ENCODE results near the gene CRLF2. TPM values are rescaled to one million over a fixed set of nuclear protein-coding genes. Genes with fewer than 3 reads are reported as not detected.
"Not testable (repeated sequence)": the region's sequence is repeated elsewhere in the genome, so short reads cannot be mapped to it uniquely, and the experiment has no call there.

Gene CRLF2
- total RNA-seq, 1 donor from 2014 or later = 0.52 TPM

DNA sequence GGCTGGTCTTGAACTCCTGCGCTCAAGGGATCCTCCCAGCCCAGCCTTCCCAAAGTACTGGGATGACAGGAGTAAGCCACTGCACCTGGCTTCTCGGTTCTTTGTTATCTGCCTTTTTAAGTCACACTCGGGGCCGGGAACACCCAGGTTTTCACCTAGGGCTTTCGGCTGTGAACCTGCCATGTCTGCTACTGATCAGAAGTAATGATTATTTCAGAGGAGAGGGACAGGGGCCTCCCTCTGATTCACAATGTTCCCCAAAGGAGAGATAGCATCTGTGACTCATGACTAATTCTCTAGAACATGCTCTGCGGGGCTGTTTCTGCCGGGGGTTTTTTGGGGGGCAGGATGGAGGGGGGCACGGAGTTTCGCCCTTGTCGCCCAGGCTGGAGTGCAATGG lies 26.9 kb downstream of the CRLF2 start:
- H3K4me1 ChIP-seq (ENCODE audit: control insufficient read depth in 3 of 3, insufficient read depth in 3 of 3, low read length in 3 of 3) = no peaks in the 10 kb centered on the region
- no peaks in the 10 kb centered on the region for H3K9me3 ChIP-seq (ENCODE audit: control insufficient read depth in 3 of 3, low read length in 3 of 3)
- H3K9ac ChIP-seq (ENCODE audit: low read depth in 1 of 3, low read length in 3 of 3) = no peak overlapping the region
- no peak overlapping the region for H3K27ac ChIP-seq (ENCODE audit: low read depth, low read length)
- no peaks in the 10 kb centered on the region for H3K27me3 ChIP-seq (ENCODE audit: control insufficient read depth in 3 of 3, insufficient read depth in 3 of 3, low read length in 3 of 3)
- H3K36me3 ChIP-seq (ENCODE audit: control insufficient read depth in 3 of 3, insufficient read depth in 3 of 3, low read length in 3 of 3) = no peaks in the 10 kb centered on the region
- no peak overlapping the region for H3K4me3 ChIP-seq (ENCODE audit: low read length in 3 of 3)

DNA sequence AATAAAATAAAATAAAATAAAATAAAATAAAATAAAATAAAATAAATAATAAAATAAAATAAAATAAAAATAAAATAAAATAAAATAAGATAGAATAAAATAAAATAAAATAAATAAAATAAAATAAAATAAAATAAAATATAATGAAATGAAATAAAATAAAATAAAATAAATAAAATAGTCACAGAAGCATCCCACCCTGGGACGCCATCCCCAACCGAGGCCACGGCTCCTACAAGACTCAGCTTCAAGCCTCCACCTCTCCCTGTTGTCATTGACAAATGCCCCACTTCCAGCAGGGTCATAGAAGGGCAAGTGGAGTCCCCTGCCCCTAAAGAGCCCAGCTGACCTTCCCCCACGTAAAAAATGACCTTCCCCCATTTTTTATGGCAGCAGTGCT lies 30.2 kb downstream of the CRLF2 start:
- Histone ChIP-seq H3K27me3 (ENCODE audit: control insufficient read depth in 3 of 3, insufficient read depth in 3 of 3, low read length in 3 of 3) (no peaks in the 10 kb centered on the region), H3K4me1 (ENCODE audit: control insufficient read depth in 3 of 3, insufficient read depth in 3 of 3, low read length in 3 of 3) (no peaks in the 10 kb centered on the region), H3K9me3 (ENCODE audit: control insufficient read depth in 3 of 3, low read length in 3 of 3) (no peaks in the 10 kb centered on the region), H3K36me3 (ENCODE audit: control insufficient read depth in 3 of 3, insufficient read depth in 3 of 3, low read length in 3 of 3) (no peaks in the 10 kb centered on the region), H3K27ac (ENCODE audit: low read depth, low read length) (no peak overlapping the region), H3K4me3 (ENCODE audit: low read length in 3 of 3) (no peak overlapping the region), H3K9ac (ENCODE audit: low read depth in 1 of 3, low read length in 3 of 3) (no peak overlapping the region)

DNA sequence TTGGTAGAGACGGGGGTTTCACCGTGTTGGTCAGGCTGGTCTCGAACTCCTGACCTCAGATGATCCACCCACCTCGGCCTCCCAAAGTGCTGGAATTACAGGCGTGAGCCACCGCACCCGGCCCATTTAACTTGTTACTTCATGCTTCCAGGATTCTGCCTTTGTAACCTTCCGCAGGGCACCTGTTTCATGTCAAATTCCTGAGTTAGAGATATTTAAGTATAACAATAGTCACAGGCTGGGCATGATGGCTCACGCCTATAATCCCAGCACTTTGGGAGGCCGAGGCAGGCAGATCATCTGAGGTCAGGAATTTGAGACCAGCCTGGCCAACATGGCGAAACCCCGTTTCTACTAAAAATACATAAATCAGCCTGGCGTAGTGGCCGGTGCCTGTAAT lies 30.8 kb downstream of the CRLF2 start:
- H3K36me3 ChIP-seq (ENCODE audit: control insufficient read depth in 3 of 3, insufficient read depth in 3 of 3, low read length in 3 of 3); H3K27me3 ChIP-seq (ENCODE audit: control insufficient read depth in 3 of 3, insufficient read depth in 3 of 3, low read length in 3 of 3); H3K9me3 ChIP-seq (ENCODE audit: control insufficient read depth in 3 of 3, low read length in 3 of 3); H3K4me1 ChIP-seq (ENCODE audit: control insufficient read depth in 3 of 3, insufficient read depth in 3 of 3, low read length in 3 of 3); H3K27ac ChIP-seq (ENCODE audit: low read depth, low read length); H3K9ac ChIP-seq (ENCODE audit: low read depth in 1 of 3, low read length in 3 of 3); H3K4me3 ChIP-seq (ENCODE audit: low read length in 3 of 3): not testable (repeated sequence)

DNA sequence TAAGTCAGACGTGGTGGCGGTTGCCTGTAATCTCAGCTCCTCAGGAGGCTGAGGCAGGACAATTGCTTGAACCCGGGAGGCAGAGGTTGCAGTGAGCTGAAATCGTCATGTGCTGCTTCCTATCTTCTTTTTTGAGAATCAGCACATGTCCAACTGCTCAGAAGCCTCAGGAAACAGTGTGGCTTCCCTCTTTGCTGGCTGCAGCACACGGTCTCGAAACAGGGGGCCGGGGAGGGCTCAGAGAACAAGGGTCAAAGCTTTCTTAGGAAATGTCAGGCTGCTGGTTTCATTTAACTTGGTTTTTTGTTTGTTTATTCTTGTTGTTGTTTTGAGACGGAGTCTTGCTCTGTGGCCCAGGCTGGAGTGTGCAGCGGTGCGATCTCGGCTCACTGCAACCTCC lies 31.3 kb downstream of the CRLF2 start:
- no peaks in the 10 kb centered on the region for H3K4me1 ChIP-seq (ENCODE audit: control insufficient read depth in 3 of 3, insufficient read depth in 3 of 3, low read length in 3 of 3)
- H3K27me3 ChIP-seq (ENCODE audit: control insufficient read depth in 3 of 3, insufficient read depth in 3 of 3, low read length in 3 of 3) = no peaks in the 10 kb centered on the region
- no peak overlapping the region for H3K27ac ChIP-seq (ENCODE audit: low read depth, low read length)

DNA sequence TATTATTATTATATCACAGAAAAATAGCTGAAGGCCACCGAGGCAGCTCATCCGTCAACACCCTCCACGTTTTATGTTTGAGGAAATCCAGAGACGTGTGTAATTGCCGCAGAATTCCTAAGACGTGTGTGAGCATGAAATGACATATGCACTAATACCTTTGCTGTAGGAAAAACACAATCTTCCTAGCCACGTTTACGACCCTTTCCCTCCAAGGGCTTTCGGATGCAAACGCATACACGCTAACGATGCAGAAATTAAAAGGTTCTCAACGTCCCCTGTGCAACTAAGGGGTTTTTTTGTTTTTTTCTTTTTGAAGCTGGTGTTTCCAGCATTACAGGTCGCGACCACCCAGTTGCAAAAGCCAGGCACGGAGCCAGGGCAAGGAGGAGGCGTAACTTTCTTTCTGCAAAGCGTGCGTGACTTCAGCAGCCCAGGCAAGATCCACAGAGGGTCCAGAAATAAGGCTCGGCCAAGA lies 33.8 kb downstream of the CRLF2 start:
- no peaks in the 10 kb centered on the region for H3K27me3 ChIP-seq (ENCODE audit: control insufficient read depth in 3 of 3, insufficient read depth in 3 of 3, low read length in 3 of 3)
- H3K4me3 ChIP-seq (ENCODE audit: low read length in 3 of 3) = no peak overlapping the region
- H3K27ac ChIP-seq (ENCODE audit: low read depth, low read length) = no peak overlapping the region
- no peaks in the 10 kb centered on the region for H3K9me3 ChIP-seq (ENCODE audit: control insufficient read depth in 3 of 3, low read length in 3 of 3)
- H3K9ac ChIP-seq (ENCODE audit: low read depth in 1 of 3, low read length in 3 of 3) = no peak overlapping the region
- H3K4me1 ChIP-seq (ENCODE audit: control insufficient read depth in 3 of 3, insufficient read depth in 3 of 3, low read length in 3 of 3) = no peaks in the 10 kb centered on the region
- no peaks in the 10 kb centered on the region for H3K36me3 ChIP-seq (ENCODE audit: control insufficient read depth in 3 of 3, insufficient read depth in 3 of 3, low read length in 3 of 3)

More for the DNA sequence above, 31.3 kb downstream of the CRLF2 start:
- no peaks in the 10 kb centered on the region for H3K9me3 ChIP-seq (ENCODE audit: control insufficient read depth in 3 of 3, low read length in 3 of 3)
- no peaks in the 10 kb centered on the region for H3K36me3 ChIP-seq (ENCODE audit: control insufficient read depth in 3 of 3, insufficient read depth in 3 of 3, low read length in 3 of 3)
- H3K9ac ChIP-seq (ENCODE audit: low read depth in 1 of 3, low read length in 3 of 3) = no peak overlapping the region
- no peak overlapping the region for H3K4me3 ChIP-seq (ENCODE audit: low read length in 3 of 3)

DNA sequence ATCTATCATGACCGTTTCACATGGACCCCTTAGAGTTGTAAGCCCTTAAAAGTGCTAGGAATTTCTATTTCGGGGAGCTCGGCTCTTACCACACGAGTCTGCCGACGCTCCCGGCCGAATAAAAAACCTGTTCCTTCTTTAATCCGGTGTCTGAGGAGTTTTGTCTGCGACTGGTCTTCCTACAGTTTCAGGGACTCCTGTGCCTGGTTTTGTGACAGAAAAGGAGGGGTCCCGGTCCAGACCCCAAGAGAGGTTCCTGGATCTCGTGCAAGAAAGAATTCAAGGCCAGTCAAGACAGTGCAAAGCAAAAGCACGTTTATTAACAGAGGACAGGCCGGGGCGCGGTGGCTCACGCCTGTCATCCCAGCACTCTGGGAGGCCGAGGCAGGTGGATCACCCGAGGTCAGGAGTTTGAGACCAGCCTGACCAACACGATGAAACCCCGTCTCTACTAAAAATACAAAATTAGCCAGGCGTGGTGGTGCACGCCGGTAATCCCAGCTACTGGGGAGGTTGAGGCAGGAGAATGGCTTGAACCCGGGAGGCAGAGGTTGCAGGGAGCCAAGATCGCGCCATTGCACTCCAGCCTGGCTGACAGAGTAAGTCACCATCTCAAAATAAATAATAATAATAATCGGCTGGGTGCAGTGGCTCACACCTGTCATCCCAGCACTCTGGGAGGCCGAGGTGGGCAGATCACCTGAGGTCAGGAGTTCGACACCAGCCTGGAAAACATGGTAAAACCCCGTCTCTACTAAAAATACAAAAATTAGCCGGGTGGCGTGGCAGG lies 35.7 kb downstream of the CRLF2 start:
- H3K9me3 ChIP-seq (ENCODE audit: control insufficient read depth in 3 of 3, low read length in 3 of 3); H3K9ac ChIP-seq (ENCODE audit: low read depth in 1 of 3, low read length in 3 of 3); H3K4me3 ChIP-seq (ENCODE audit: low read length in 3 of 3); H3K36me3 ChIP-seq (ENCODE audit: control insufficient read depth in 3 of 3, insufficient read depth in 3 of 3, low read length in 3 of 3); H3K27me3 ChIP-seq (ENCODE audit: control insufficient read depth in 3 of 3, insufficient read depth in 3 of 3, low read length in 3 of 3); H3K27ac ChIP-seq (ENCODE audit: low read depth, low read length); H3K4me1 ChIP-seq (ENCODE audit: control insufficient read depth in 3 of 3, insufficient read depth in 3 of 3, low read length in 3 of 3): not testable (repeated sequence)

DNA sequence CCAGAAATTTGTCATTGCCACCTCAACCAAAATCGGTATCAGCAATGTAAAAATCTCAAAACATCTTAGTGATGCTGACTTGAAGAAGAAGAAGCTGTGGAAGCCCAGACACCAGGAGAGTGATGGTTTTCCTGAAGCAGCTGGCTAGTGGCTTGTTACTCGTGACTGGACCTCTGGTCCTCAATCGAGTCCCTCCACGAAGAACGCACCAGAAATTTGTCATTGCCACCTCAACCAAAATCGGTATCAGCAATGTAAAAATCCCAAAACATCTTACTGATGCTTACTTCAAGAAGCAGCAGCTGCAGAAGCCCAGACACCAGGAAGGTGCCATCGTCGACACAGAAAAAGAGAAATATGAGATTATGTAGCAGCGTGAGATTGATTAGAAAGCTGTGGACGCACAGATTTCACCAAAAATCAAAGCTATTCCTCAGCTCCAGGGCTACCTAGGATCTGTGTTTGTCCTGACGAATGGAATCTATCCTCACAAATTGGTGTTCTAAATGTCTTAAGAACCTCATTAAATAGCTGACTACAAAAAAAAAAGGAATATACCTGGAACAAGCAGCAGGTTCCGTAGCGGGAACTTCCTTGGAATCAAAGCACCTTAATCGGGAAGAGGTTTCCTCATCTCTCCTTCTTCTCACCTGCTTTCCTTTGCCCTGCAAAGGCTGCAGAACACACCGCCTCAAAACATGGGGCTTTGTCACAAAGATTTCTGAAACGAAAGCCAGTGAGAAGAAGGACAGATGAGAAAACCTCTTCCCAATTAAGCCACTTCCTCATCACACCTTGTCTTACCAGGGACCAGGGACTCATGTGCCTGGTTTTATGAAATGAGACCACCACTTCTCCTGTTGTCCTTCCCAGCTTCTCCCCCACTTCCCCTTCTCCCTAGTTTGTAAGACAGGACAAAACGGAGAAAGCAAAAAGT lies 37.6 kb downstream of the CRLF2 start:
- not testable (repeated sequence) for H3K9me3 ChIP-seq (ENCODE audit: control insufficient read depth in 3 of 3, low read length in 3 of 3); H3K27me3 ChIP-seq (ENCODE audit: control insufficient read depth in 3 of 3, insufficient read depth in 3 of 3, low read length in 3 of 3); H3K4me3 ChIP-seq (ENCODE audit: low read length in 3 of 3); H3K36me3 ChIP-seq (ENCODE audit: control insufficient read depth in 3 of 3, insufficient read depth in 3 of 3, low read length in 3 of 3); H3K4me1 ChIP-seq (ENCODE audit: control insufficient read depth in 3 of 3, insufficient read depth in 3 of 3, low read length in 3 of 3); H3K9ac ChIP-seq (ENCODE audit: low read depth in 1 of 3, low read length in 3 of 3); H3K27ac ChIP-seq (ENCODE audit: low read depth, low read length)

DNA sequence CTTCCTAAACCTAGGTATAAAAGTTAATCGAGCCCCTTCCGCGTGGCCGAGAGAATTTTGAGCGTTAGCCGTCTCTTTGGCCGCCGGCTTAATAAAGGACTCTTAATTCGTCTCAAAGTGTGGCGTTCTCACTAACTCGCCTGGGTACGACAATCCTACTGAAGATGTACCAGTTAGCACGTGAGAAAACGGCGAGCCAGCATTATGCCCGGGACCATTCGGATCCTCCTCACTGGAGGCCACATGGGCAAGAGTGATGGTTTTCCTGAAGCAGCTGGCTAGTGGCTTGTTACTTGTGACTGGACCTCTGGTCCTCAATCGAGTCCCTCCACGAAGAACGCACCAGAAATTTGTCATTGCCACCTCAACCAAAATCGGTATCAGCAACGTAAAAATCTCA lies 39.0 kb downstream of the CRLF2 start:
- H3K36me3 ChIP-seq (ENCODE audit: control insufficient read depth in 3 of 3, insufficient read depth in 3 of 3, low read length in 3 of 3); H3K9me3 ChIP-seq (ENCODE audit: control insufficient read depth in 3 of 3, low read length in 3 of 3): not testable (repeated sequence)

DNA sequence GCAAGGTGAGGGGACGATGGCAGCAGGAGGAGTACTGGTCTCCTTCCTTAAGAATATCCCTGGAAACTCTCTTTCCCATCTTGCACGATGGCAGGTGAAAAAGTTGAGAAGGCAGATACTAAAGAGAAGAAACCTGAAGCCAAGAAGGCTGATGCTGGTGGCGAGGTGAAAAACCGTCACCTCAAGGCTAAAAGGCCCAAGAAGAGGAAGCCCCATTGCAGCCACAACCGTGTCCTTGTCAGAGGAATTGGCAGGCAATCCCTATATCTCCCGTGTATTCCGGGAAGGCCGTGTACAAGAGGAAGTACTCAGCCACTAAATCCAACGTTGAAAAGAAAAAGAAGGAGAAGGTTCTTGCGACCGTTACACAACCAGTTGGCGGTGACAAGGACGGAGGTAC lies 40.0 kb downstream of the CRLF2 start:
- Histone ChIP-seq H3K4me1 (ENCODE audit: control insufficient read depth in 3 of 3, insufficient read depth in 3 of 3, low read length in 3 of 3) (no peaks in the 10 kb centered on the region), H3K36me3 (ENCODE audit: control insufficient read depth in 3 of 3, insufficient read depth in 3 of 3, low read length in 3 of 3) (no peaks in the 10 kb centered on the region), H3K4me3 (ENCODE audit: low read length in 3 of 3) (no peak overlapping the region), H3K27me3 (ENCODE audit: control insufficient read depth in 3 of 3, insufficient read depth in 3 of 3, low read length in 3 of 3) (peaks cover 0 to 3% (median 0%) of the 10 kb centered on the region in 3 donors), H3K27ac (ENCODE audit: low read depth, low read length) (no peak overlapping the region), H3K9me3 (ENCODE audit: control insufficient read depth in 3 of 3, low read length in 3 of 3) (no peaks in the 10 kb centered on the region), H3K9ac (ENCODE audit: low read depth in 1 of 3, low read length in 3 of 3) (no peak overlapping the region)

More for the DNA sequence above, 39.0 kb downstream of the CRLF2 start:
- H3K9ac ChIP-seq (ENCODE audit: low read depth in 1 of 3, low read length in 3 of 3); H3K4me1 ChIP-seq (ENCODE audit: control insufficient read depth in 3 of 3, insufficient read depth in 3 of 3, low read length in 3 of 3); H3K27ac ChIP-seq (ENCODE audit: low read depth, low read length); H3K4me3 ChIP-seq (ENCODE audit: low read length in 3 of 3); H3K27me3 ChIP-seq (ENCODE audit: control insufficient read depth in 3 of 3, insufficient read depth in 3 of 3, low read length in 3 of 3): not testable (repeated sequence)

DNA sequence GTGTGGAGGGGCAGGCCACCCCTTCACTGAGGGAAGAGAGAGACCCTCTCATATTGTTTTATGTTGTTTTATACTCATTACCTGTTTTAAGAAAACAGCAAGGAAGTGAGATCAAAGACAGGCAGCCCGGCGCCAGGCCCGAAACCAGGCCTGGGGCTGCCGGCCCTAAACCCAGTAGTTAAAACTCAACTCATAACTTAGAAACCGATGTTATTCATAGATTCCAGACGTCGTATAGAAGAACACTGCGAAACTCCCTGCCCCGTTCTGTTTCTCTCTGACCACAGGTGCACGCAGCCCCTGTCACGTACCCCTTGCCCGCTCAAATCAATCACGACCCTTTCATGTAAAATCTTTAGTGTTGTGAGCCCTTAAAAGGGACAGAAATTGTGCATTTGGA lies 40.5 kb downstream of the CRLF2 start:
- not testable (repeated sequence) for H3K4me1 ChIP-seq (ENCODE audit: control insufficient read depth in 3 of 3, insufficient read depth in 3 of 3, low read length in 3 of 3); H3K9ac ChIP-seq (ENCODE audit: low read depth in 1 of 3, low read length in 3 of 3); H3K27me3 ChIP-seq (ENCODE audit: control insufficient read depth in 3 of 3, insufficient read depth in 3 of 3, low read length in 3 of 3); H3K27ac ChIP-seq (ENCODE audit: low read depth, low read length); H3K36me3 ChIP-seq (ENCODE audit: control insufficient read depth in 3 of 3, insufficient read depth in 3 of 3, low read length in 3 of 3); H3K4me3 ChIP-seq (ENCODE audit: low read length in 3 of 3); H3K9me3 ChIP-seq (ENCODE audit: control insufficient read depth in 3 of 3, low read length in 3 of 3)

Data from skeletal muscle tissue (tissue), 4 donors.